B cell (primary cell): Measurements from ENCODE around the gene TBRG4. TPM values are rescaled to one million over a fixed set of nuclear protein-coding genes. Genes with fewer than 3 reads are reported as not detected.

ENCODE experiments used
- ATAC-seq: fragments of 200-7000 bp; cut with Tn5 transposase; one replicate; pipeline ENCODE4 v1.10.0; 2021; ENCODE audit warnings: low read depth, mild to moderate bottlenecking, moderate number of reproducible peaks, moderate library complexity
- CTCF ChIA-PET: fragments of 350-600 bp; sonication (Branson Sonifier 250); formaldehyde crosslinking; loops from one replicate; lab custom pipeline; 2021; ENCODE audit warnings: antibody characterized with exemption, inconsistent platforms; lab: Charles Lee
- POLR2A ChIA-PET: fragments of 350-600 bp; sonication (Branson Sonifier 250); formaldehyde crosslinking; loops from one replicate; lab custom pipeline; 2021; ENCODE audit warnings: antibody characterized with exemption; lab: Charles Lee
- DNase-seq: peaks from one replicate; pipeline ENCODE4 v3.0.0; 2013
- H2AFZ ChIP-seq: 2 replicates; pipeline ENCODE4 v1.6.1; 2012; ENCODE audit warnings: mild to moderate bottlenecking, low read depth, low read length; ENCODE audit not compliant: insufficient read depth, poor library complexity, severe bottlenecking
- H3K27ac ChIP-seq, 2 donors: 1 replicate in 1 of 2; 2 replicates in 1 of 2; pipeline ENCODE4 v1.5.1; 2012 to 2013; ENCODE audit warnings: low read length in 2 of 2, mild to moderate bottlenecking in 2 of 2, moderate library complexity in 1 of 2
- H3K27me3 ChIP-seq, 4 experiments: fragments of 200-600 bp in 1 of 4; sonication (generic) in 1 of 4; replicated peaks in 1 of 4; 1 replicate in 2 of 4; 2 replicates in 2 of 4; pipeline versions ENCODE4 v1.6.1 to v1.7.0; 2013 to 2016; ENCODE audit warnings: low read length in 3 of 4, mild to moderate bottlenecking in 2 of 4, mixed read lengths in 1 of 4, moderate library complexity in 1 of 4; ENCODE audit not compliant: insufficient read depth in 4 of 4, control insufficient read depth in 3 of 4; ENCODE audit errors: control extremely low read depth in 1 of 4
- H3K36me3 ChIP-seq, 2 experiments: replicated peaks in 1 of 2; 1 replicate in 1 of 2; 2 replicates in 1 of 2; pipeline versions ENCODE4 v1.6.1 to v1.7.1; 2013; ENCODE audit warnings: low read length in 1 of 2; ENCODE audit not compliant: insufficient read depth in 2 of 2, control insufficient read depth in 1 of 2; ENCODE audit errors: control extremely low read depth in 1 of 2, extremely low read depth in 1 of 2
- H3K4me1 ChIP-seq, 2 donors: fragments of 200-600 bp in 1 of 2; sonication (generic) in 1 of 2; 1 replicate in 1 of 2; 2 replicates in 1 of 2; pipeline versions ENCODE4 v1.5.1 to v1.6.1; 2013 to 2017; ENCODE audit warnings: low read length in 2 of 2; ENCODE audit not compliant: control insufficient read depth in 2 of 2, insufficient read depth in 2 of 2
- H3K4me2 ChIP-seq: replicated peaks from 2 replicates; pipeline ENCODE3; 2012; ENCODE audit warnings: mild to moderate bottlenecking, low read depth, low read length; ENCODE audit not compliant: poor library complexity, severe bottlenecking
- H3K4me3 ChIP-seq, 5 experiments: fragments of 200-600 bp in 1 of 5; sonication (generic) in 1 of 5; 1 replicate in 3 of 5; 2 replicates in 2 of 5; pipeline versions ENCODE4 v1.5.1 to v1.7.0; 2011 to 2016; ENCODE audit warnings: low read length in 4 of 5, mild to moderate bottlenecking in 4 of 5, low read depth in 2 of 5, control low read depth in 1 of 5, moderate library complexity in 1 of 5; ENCODE audit not compliant: insufficient read depth in 1 of 5; ENCODE audit errors: control extremely low read depth in 1 of 5, extremely low read depth in 1 of 5
- H3K79me2 ChIP-seq: fragments of 200-600 bp; sonication (generic); one replicate; pipeline ENCODE4 v1.6.0; 2016; ENCODE audit warnings: low read length; ENCODE audit not compliant: control insufficient read depth, insufficient read depth
- H3K9ac ChIP-seq: fragments of 200-600 bp; sonication (generic); 2 replicates; pipeline ENCODE4 v1.6.1; 2017; ENCODE audit warnings: mild to moderate bottlenecking, low read length, moderate library complexity
- H3K9me3 ChIP-seq, 3 donors: one replicate each; pipeline versions ENCODE4 v1.6.1 to v1.7.1; 2013; ENCODE audit warnings: low read length in 2 of 3; ENCODE audit not compliant: control insufficient read depth in 2 of 3, insufficient read depth in 1 of 3; ENCODE audit errors: control extremely low read depth in 1 of 3
- H4K20me1 ChIP-seq: 2 replicates; pipeline ENCODE4 v1.6.0; 2012; ENCODE audit warnings: mild to moderate bottlenecking, low read length; ENCODE audit not compliant: insufficient read depth, control insufficient read depth, poor library complexity, severe bottlenecking
- H3K27ac Mint-ChIP-seq: one replicate; pipeline ENCODE4 v1.8.0; 2021; ENCODE audit warnings: mixed read lengths
- H3K27me3 Mint-ChIP-seq: one replicate; pipeline ENCODE4 v1.8.0; 2021; ENCODE audit warnings: mixed read lengths
- H3K4me1 Mint-ChIP-seq: one replicate; pipeline ENCODE4 v1.8.0; 2021; ENCODE audit warnings: mixed read lengths
- H3K4me3 Mint-ChIP-seq: one replicate; pipeline ENCODE4 v1.8.0; 2021; ENCODE audit warnings: mixed read lengths
- H3K9me3 Mint-ChIP-seq: one replicate; pipeline ENCODE4 v1.8.0; 2022; ENCODE audit warnings: mixed read lengths; ENCODE audit not compliant: insufficient read depth
- EZH2 ChIP-seq: IDR thresholded peaks from 2 replicates; pipeline ENCODE4 v1.6.1; 2012; ENCODE audit warnings: borderline replicate concordance, low read depth, mild to moderate bottlenecking, moderate library complexity, low read length; ENCODE audit not compliant: insufficient read depth, poor library complexity, severe bottlenecking
- WGBS: methylation state at CpG from one replicate; pipeline ENCODE4 v1.1.5; 2013; ENCODE audit warnings: missing lambda C conversion rate; ENCODE audit not compliant: insufficient coverage; 5-methylcytosine and 5-hydroxymethylcytosine counted together
- intact Hi-C: fragments of 100-400 bp; cut with micrococcal nuclease; formaldehyde crosslinking; loops from one replicate; pipeline ENCODE4 v1.10.0; 2022
- polyA plus RNA-seq: library from polyadenylated mRNA; depleted of rRNA; stranded (reverse); fragments of >200 nt; gene quantifications from 2 replicates; pipeline ENCODE4 v1.2.3, GENCODE V29; 2012
- total RNA-seq, 2 donors: library from RNA; stranded (reverse); fragments of 120-200 nt in 1 of 2; gene quantifications; 1 replicate in 1 of 2; 2 replicates in 1 of 2; pipeline versions ENCODE4 v1.2.3 to v1.2.4, GENCODE V29; 2013 to 2022
- TF ChIP-seq, protein P1 (sequence below): fragments of 200-600 bp; IDR thresholded peaks from one replicate; pipeline ENCODE4 v1.8.0; 2022; ENCODE audit warnings: antibody characterized with exemption, mild to moderate bottlenecking

Gene TBRG4
- total and polyA plus RNA-seq, 2 donors (not counting 1 experiment from before 2014, with no cell fraction given) = 92.8 to 111 TPM

DNA sequence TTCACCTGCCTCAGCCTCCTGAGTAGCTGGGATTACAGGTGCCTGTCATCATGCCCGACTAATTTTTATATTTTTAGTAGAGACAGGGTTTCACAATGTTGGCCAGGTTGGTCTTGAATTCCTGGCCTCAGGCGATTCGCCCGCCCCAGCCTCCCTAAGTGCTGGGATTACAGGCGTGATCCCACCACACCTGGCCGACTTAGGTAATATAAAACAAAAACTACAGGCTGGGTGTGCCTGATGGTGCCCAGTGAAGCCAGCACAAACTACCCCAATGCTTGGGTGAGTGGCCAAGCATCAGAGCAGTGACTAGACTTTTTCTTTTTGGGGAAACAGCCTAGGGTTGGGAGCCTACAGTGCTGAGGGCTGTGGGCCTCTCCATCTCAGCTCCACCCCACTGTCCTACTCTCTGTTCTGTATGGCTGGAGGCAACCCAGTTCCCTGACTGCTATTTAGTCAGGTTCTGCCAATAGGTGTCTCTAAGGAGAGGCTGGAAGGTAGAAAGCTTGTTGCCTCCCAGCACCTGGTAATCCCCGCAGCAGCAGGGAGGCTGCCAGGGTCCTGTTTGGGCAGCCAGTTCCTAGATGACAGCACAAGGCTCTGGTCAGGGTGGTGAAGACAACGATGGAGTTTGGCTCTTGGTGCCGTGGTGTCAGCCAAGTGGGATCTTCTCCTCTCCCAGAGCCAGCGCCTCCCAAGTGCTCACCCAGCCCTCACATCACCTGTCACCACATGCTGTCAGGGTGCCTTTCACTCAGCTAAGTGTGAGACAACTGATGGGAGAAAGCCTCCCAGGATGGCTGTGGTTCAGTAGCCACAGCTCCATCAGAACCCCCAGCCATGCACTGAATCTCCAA, 12.3 kb downstream of the TBRG4 start:
- TF ChIP-seq EZH2 = no peak
- TF ChIP-seq, protein P1, sequence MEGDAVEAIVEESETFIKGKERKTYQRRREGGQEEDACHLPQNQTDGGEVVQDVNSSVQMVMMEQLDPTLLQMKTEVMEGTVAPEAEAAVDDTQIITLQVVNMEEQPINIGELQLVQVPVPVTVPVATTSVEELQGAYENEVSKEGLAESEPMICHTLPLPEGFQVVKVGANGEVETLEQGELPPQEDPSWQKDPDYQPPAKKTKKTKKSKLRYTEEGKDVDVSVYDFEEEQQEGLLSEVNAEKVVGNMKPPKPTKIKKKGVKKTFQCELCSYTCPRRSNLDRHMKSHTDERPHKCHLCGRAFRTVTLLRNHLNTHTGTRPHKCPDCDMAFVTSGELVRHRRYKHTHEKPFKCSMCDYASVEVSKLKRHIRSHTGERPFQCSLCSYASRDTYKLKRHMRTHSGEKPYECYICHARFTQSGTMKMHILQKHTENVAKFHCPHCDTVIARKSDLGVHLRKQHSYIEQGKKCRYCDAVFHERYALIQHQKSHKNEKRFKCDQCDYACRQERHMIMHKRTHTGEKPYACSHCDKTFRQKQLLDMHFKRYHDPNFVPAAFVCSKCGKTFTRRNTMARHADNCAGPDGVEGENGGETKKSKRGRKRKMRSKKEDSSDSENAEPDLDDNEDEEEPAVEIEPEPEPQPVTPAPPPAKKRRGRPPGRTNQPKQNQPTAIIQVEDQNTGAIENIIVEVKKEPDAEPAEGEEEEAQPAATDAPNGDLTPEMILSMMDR = no peak
- Histone ChIP-seq H4K20me1 (peaks cover 36% of the 10 kb centered on the region), H3K27ac (no peak overlapping the region), H3K9me3 (peaks cover 0 to 3% (median 0%) of the 10 kb centered on the region in 3 donors), H3K27me3 (no peaks in the 10 kb centered on the region), H3K4me3 (no peak overlapping the region), H3K9ac (no peak overlapping the region), H3K79me2 (peaks cover 11% of the 10 kb centered on the region), H2AFZ (no peak overlapping the region), H3K36me3 (peaks cover 0 to 51% of the 10 kb centered on the region in 2 experiments), H3K4me1 (no peaks in the 10 kb centered on the region), H3K4me2 (no peak overlapping the region)
- Mint-ChIP-seq H3K27ac (no peak overlapping the region), H3K4me1 (no peaks in the 10 kb centered on the region), H3K9me3 (peaks cover 3% of the 10 kb centered on the region), H3K4me3 (no peak overlapping the region), H3K27me3 (no peaks in the 10 kb centered on the region)
- POLR2A ChIA-PET = no interaction called here
- no peak for DNase-seq
- 95% methylated on average over 10 of the region's 10 CpGs for WGBS
- CTCF ChIA-PET = no interaction called here
- intact Hi-C loops = no loop called here
- ATAC-seq = no peak

DNA sequence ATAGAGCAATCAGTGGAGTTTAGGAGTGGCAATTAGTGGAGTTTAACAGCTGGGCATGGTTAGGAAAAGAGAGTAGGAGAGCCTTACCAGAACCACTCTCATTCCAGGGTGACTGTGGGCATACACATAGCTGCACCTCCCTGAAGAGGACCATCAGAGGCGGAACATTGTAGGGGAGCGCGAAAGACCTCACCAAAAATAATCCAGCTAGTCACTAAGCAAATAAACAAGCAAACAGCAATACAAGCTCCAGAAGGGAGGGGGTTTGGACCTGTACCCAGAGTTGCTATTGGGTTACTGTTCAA, 18.6 kb downstream of the TBRG4 start:
- POLR2A ChIA-PET = no interaction called here

More for the DNA sequence above, 18.6 kb downstream of the TBRG4 start:
- CTCF ChIA-PET = interaction anchor here (0.5 to 1.2 kb wide), 2 partner anchors 62 to 236 kb away, joined by 3 to 4 read pairs; no protein-coding TSS in a partner anchor
- Histone ChIP-seq H3K27me3 (peaks cover 0 to 20% (median 7%) of the 10 kb centered on the region in 4 experiments), H3K4me2 (no peak overlapping the region), H4K20me1 (no peaks in the 10 kb centered on the region), H3K4me3 (no peak overlapping the region), H3K79me2 (no peaks in the 10 kb centered on the region), H3K4me1 (peaks cover 14% of the 10 kb centered on the region in 2 donors), H2AFZ (no peak overlapping the region), H3K9me3 (peaks cover 0 to 7% (median 2%) of the 10 kb centered on the region in 3 donors), H3K36me3 (no peaks in the 10 kb centered on the region), H3K9ac (no peak overlapping the region), H3K27ac (no peak overlapping the region)
- H3K27me3 Mint-ChIP-seq = peaks cover 9% of the 10 kb centered on the region
- peaks cover 13% of the 10 kb centered on the region for H3K4me1 Mint-ChIP-seq
- H3K27ac Mint-ChIP-seq = no peak overlapping the region
- ATAC-seq = no peak
- TF ChIP-seq, protein P1 = no peak
- no peak for TF ChIP-seq EZH2
- H3K9me3 Mint-ChIP-seq = peaks cover 5% of the 10 kb centered on the region
- WGBS = no CpG with 5 or more reads among the region's 3 CpGs
- H3K4me3 Mint-ChIP-seq = no peak overlapping the region
- DNase-seq = no peak
- intact Hi-C loops = no loop called here
